IMR-90 (cell line): Measurements from ENCODE around the gene LY6G6F.

Experiments used
- CTCF ChIP-seq: conservative IDR thresholded peaks from 2 replicates; pipeline ENCODE4 v1.5.1; 2012; ENCODE audit warnings: mild to moderate bottlenecking, low read depth, low read length, improper control_type of control experiment
- POLR2A ChIP-seq: IDR thresholded peaks from 2 replicates; pipeline ENCODE4 v1.6.1; 2012; ENCODE audit warnings: mild to moderate bottlenecking, low read depth, low read length
- RAD21 ChIP-seq: IDR thresholded peaks from 2 replicates; pipeline ENCODE4 v1.6.1; 2012; ENCODE audit warnings: low read length, improper control_type of control experiment

DNA sequence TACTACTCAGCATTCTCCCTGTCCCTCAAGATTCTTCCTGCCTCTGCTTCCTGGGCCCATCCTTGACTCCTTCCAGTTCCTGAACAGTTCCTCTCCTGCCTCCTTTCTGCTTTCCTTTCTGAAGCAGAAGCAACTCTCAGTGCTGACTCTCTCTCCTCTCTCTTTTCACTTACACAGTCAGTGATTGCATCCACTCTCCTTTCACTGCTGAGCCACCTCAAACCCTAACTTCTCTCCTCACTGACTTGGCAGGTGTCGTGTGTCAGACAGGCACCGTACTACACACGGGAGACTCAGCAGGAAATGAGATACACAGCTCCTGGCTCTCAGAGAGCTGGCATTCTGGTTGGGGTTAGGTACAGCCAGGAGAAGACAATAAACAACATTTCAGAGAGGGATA is 9.1 kb upstream of the LY6G6F start:
- TF ChIP-seq POLR2A, result no peak
- TF ChIP-seq CTCF, result no peak
- no peak for TF ChIP-seq RAD21
